Endothelial cell of umbilical vein (primary cell): ENCODE results near the gene ABCA1. TPM values are rescaled to one million over a fixed set of nuclear protein-coding genes. Genes with fewer than 3 reads are reported as not detected.
"Not testable (repeated sequence)": the region's sequence is repeated elsewhere in the genome, so short reads cannot be mapped to it uniquely, and the experiment has no call there.

Experiments
- BruUV-seq: library from RNA; stranded (reverse); fragments of 400-500 nt; replicated peaks from 2 replicates; lab custom pipeline; 2021; lab: Mats Ljungman, UMichigan
- CTCF ChIA-PET: fragments of 300-600, 350-600 bp; sonication (Branson Sonifier 250); formaldehyde crosslinking; loops from one replicate; lab custom pipeline; 2021; ENCODE audit warnings: antibody characterized with exemption, inconsistent platforms; lab: Charles Lee
- POLR2A ChIA-PET: fragments of 300-600, 350-600 bp; sonication (Branson Sonifier 250); formaldehyde crosslinking; loops from one replicate; lab custom pipeline; 2021; ENCODE audit warnings: antibody characterized with exemption, inconsistent platforms; lab: Charles Lee
- DNase-seq: peaks from one replicate; pipeline ENCODE4 v3.0.0-alpha.2; 2011; ENCODE audit warnings: low read depth, low spot score
- FAIRE-seq: peaks from 2 replicates; lab custom pipeline; 2011; peaks lifted over from hg19 to GRCh38; lab: Jason Lieb, UNC
- H2AFZ ChIP-seq: 2 replicates; pipeline ENCODE4 v1.6.0; 2012; ENCODE audit warnings: low read depth, low read length, control low read depth, inconsistent platforms
- H3K27ac ChIP-seq: 2 replicates; pipeline ENCODE4 v1.5.1; 2011; ENCODE audit warnings: low read depth, mild to moderate bottlenecking, control low read depth, low read length, moderate library complexity; ENCODE audit not compliant: insufficient read depth
- H3K27me3 ChIP-seq, 2 experiments: 2 replicates each; pipeline versions ENCODE4 v1.6.0 to v1.6.1; 2011; ENCODE audit warnings: low read length in 2 of 2, mixed read lengths in 1 of 2; ENCODE audit not compliant: control insufficient read depth in 2 of 2, insufficient read depth in 2 of 2
- H3K36me3 ChIP-seq, 2 experiments: 2 replicates in 1 of 2; 3 replicates in 1 of 2; pipeline ENCODE4 v1.5.1; 2011; ENCODE audit warnings: low read length in 2 of 2, mild to moderate bottlenecking in 1 of 2, moderate library complexity in 1 of 2; ENCODE audit not compliant: control insufficient read depth in 2 of 2, insufficient read depth in 2 of 2; ENCODE audit errors: extremely low read depth in 1 of 2
- H3K4me1 ChIP-seq: 3 replicates; pipeline ENCODE4 v1.5.1; 2011; ENCODE audit warnings: mild to moderate bottlenecking, low read length; ENCODE audit not compliant: control insufficient read depth, insufficient read depth; ENCODE audit errors: extremely low read depth
- H3K4me2 ChIP-seq: 2 replicates; pipeline ENCODE4 v1.6.1; 2011; ENCODE audit warnings: low read length, control low read depth, mixed read lengths; ENCODE audit not compliant: insufficient read depth
- H3K4me3 ChIP-seq, 3 experiments: fragments of 200-600 bp in 1 of 3; sonication (generic), shearing (Covaris generic) in 1 of 3; replicated peaks in 1 of 3; 2 replicates each; pipeline ENCODE4 v1.5.1; 2011 to 2016; ENCODE audit warnings: control low read depth in 3 of 3, low read length in 3 of 3, mild to moderate bottlenecking in 2 of 3, inconsistent platforms in 1 of 3, low read depth in 1 of 3, moderate library complexity in 1 of 3; ENCODE audit not compliant: insufficient read depth in 1 of 3
- H3K79me2 ChIP-seq: 2 replicates; pipeline ENCODE4 v1.6.0; 2012; ENCODE audit warnings: low read length, inconsistent platforms; ENCODE audit not compliant: control insufficient read depth, insufficient read depth
- H3K9ac ChIP-seq: replicated peaks from 2 replicates; pipeline ENCODE3; 2011; ENCODE audit warnings: low read length, control low read depth; ENCODE audit not compliant: insufficient read depth; ENCODE audit errors: extremely low read depth
- H3K9me1 ChIP-seq: replicated peaks from 3 replicates; pipeline ENCODE4 v1.6.0; 2011; ENCODE audit warnings: mild to moderate bottlenecking, low read length; ENCODE audit not compliant: control insufficient read depth, insufficient read depth; ENCODE audit errors: extremely low read depth
- H3K9me3 ChIP-seq: replicated peaks from 2 replicates; pipeline ENCODE4 v1.5.1; 2012; ENCODE audit warnings: low read length, inconsistent platforms; ENCODE audit not compliant: control insufficient read depth, insufficient read depth
- H4K20me1 ChIP-seq: replicated peaks from 2 replicates; pipeline ENCODE3; 2011; ENCODE audit warnings: mild to moderate bottlenecking, low read length; ENCODE audit not compliant: control insufficient read depth, insufficient read depth; ENCODE audit errors: extremely low read depth
- EZH2 ChIP-seq: IDR thresholded peaks from 2 replicates; pipeline ENCODE4 v1.6.1; 2012; ENCODE audit warnings: borderline replicate concordance, low read depth, mild to moderate bottlenecking, moderate library complexity, low read length, inconsistent platforms; ENCODE audit not compliant: severe bottlenecking
- FOS ChIP-seq: IDR thresholded peaks from 2 replicates; pipeline ENCODE4 v1.6.1; 2011; ENCODE audit warnings: mild to moderate bottlenecking, low read length, moderate library complexity, borderline replicate concordance; ENCODE audit not compliant: insufficient read depth
- GATA2 ChIP-seq: IDR thresholded peaks from 2 replicates; pipeline ENCODE4 v1.7.0; 2011; ENCODE audit warnings: low read depth, mild to moderate bottlenecking, moderate library complexity, mixed read lengths, low read length; ENCODE audit not compliant: insufficient read length, insufficient read depth
- JUN ChIP-seq: IDR thresholded peaks from 2 replicates; pipeline ENCODE4 v1.6.1; 2011; ENCODE audit warnings: borderline replicate concordance, low read depth; ENCODE audit not compliant: insufficient read length, insufficient read depth
- MYC ChIP-seq: IDR thresholded peaks from one replicate; pipeline ENCODE4 v1.6.1; 2011; ENCODE audit warnings: mild to moderate bottlenecking, low read depth, low read length
- POLR2A ChIP-seq: IDR thresholded peaks from 2 replicates; pipeline ENCODE4 v1.6.1; 2012; ENCODE audit warnings: low read depth, mild to moderate bottlenecking, control low read depth, low read length
- POLR2AphosphoS5 ChIP-seq: IDR thresholded peaks from 2 replicates; pipeline ENCODE4 v1.6.1; 2012; ENCODE audit warnings: low read depth, mild to moderate bottlenecking, control low read depth, low read length, moderate library complexity; ENCODE audit not compliant: insufficient read depth
- dilution Hi-C: fragments of 300-500 bp; cut with MboI; formaldehyde crosslinking; loops from one replicate; pipeline ENCODE4 v1.15.0; 2019; ENCODE audit warnings: low sequenced_read_pairs; ENCODE audit not compliant: extremely low pct_ligation_motif_present
- intact Hi-C: fragments of 100-400 bp; cut with micrococcal nuclease; formaldehyde crosslinking; loops from one replicate; pipeline ENCODE4 v1.10.0; 2022
- polyA plus RNA-seq, 4 experiments: library from polyadenylated mRNA; depleted of rRNA in 3 of 4; stranded (reverse) in 3 of 4; unstranded in 1 of 4; fragments of >200 nt; gene quantifications; 2 replicates each; pipeline versions ENCODE4 v1.2.1 to v1.2.3, GENCODE V29; 2011 to 2012; ENCODE audit warnings: missing spikeins in 1 of 4
- total RNA-seq: library from RNA; stranded (reverse); gene quantifications from 2 replicates; pipeline ENCODE4 v1.2.3, GENCODE V29; 2021
- TF ChIP-seq, protein P1 (sequence below): IDR thresholded peaks from 2 replicates; pipeline ENCODE4 v1.6.1; 2011; ENCODE audit not compliant: insufficient read depth, insufficient read length
- TF ChIP-seq, protein P2 (sequence below), 2 donors: IDR thresholded peaks; 1 replicate in 1 of 2; 2 replicates in 1 of 2; pipeline ENCODE4 v1.5.1; 2011; ENCODE audit warnings: low read length in 2 of 2, mild to moderate bottlenecking in 2 of 2, moderate library complexity in 2 of 2, control low read depth in 1 of 2, inconsistent platforms in 1 of 2, low read depth in 1 of 2; ENCODE audit not compliant: insufficient read depth in 1 of 2; ENCODE audit errors: extremely low read depth in 1 of 2

The ABCA1 gene
- total and polyA plus RNA-seq, 2 donors (not counting 3 experiments of a cell fraction or from before 2014, with no cell fraction given) = 2.4 to 9.8 TPM

DNA sequence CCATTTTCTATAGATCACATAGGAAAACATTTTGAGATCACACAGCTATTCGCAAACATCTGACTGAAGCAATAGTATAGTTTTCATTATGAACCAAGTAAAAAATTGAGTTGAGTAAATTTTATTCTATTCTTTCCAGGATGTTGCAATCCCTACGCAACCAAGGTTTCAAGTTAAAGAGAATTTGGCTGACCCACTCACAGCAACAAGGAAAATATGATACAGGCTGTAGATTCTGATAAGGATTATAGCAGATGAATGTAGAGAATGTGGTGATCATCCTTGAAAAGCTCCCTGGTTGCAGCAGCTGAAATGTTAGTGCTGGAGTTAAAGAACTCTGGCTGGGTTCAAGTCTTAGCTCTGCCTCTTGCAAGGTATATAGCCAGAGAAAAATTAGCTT, 4.7 kb downstream of the ABCA1 start:
- BruUV-seq = no TSS peak
- intact Hi-C loops = no loop called here
- no peak for TF ChIP-seq MYC
- no peak for TF ChIP-seq FOS
- TF ChIP-seq, protein P1, sequence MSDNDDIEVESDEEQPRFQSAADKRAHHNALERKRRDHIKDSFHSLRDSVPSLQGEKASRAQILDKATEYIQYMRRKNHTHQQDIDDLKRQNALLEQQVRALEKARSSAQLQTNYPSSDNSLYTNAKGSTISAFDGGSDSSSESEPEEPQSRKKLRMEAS = no peak
- no peak for TF ChIP-seq GATA2
- no peak for TF ChIP-seq EZH2
- TF ChIP-seq POLR2AphosphoS5 = no peak
- TF ChIP-seq JUN = no peak
- TF ChIP-seq, protein P2, sequence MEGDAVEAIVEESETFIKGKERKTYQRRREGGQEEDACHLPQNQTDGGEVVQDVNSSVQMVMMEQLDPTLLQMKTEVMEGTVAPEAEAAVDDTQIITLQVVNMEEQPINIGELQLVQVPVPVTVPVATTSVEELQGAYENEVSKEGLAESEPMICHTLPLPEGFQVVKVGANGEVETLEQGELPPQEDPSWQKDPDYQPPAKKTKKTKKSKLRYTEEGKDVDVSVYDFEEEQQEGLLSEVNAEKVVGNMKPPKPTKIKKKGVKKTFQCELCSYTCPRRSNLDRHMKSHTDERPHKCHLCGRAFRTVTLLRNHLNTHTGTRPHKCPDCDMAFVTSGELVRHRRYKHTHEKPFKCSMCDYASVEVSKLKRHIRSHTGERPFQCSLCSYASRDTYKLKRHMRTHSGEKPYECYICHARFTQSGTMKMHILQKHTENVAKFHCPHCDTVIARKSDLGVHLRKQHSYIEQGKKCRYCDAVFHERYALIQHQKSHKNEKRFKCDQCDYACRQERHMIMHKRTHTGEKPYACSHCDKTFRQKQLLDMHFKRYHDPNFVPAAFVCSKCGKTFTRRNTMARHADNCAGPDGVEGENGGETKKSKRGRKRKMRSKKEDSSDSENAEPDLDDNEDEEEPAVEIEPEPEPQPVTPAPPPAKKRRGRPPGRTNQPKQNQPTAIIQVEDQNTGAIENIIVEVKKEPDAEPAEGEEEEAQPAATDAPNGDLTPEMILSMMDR (IDR thresholded peaks at IDR 0.05; ENCODE audit: extremely low read depth in 1 of 2, insufficient read depth in 1 of 2, low read depth in 1 of 2, low read length in 2 of 2) = no peak
- no peak for TF ChIP-seq POLR2A
- DNase-seq (no peak), FAIRE-seq (no peak)
- Histone ChIP-seq H3K36me3 (no peaks in the 10 kb centered on the region), H3K27me3 (peaks cover 0 to 2% of the 10 kb centered on the region in 2 experiments), H3K4me3 (no peak overlapping the region), H3K9me1 (no peaks in the 10 kb centered on the region), H3K4me1 (peaks cover 8% of the 10 kb centered on the region), H3K9me3 (no peaks in the 10 kb centered on the region), H3K27ac (no peak overlapping the region), H3K79me2 (no peaks in the 10 kb centered on the region), H4K20me1 (no peaks in the 10 kb centered on the region), H3K9ac (no peak overlapping the region), H2AFZ (no peak overlapping the region), H3K4me2 (no peak overlapping the region)
- ChIA-PET POLR2A (no interaction called here), CTCF (interaction anchor here (1.1 to 1.5 kb wide), 2 partner anchors 13 to 60 kb away, joined by 3 to 9 read pairs; no protein-coding TSS in a partner anchor)
- dilution Hi-C loops = no loop called here

DNA sequence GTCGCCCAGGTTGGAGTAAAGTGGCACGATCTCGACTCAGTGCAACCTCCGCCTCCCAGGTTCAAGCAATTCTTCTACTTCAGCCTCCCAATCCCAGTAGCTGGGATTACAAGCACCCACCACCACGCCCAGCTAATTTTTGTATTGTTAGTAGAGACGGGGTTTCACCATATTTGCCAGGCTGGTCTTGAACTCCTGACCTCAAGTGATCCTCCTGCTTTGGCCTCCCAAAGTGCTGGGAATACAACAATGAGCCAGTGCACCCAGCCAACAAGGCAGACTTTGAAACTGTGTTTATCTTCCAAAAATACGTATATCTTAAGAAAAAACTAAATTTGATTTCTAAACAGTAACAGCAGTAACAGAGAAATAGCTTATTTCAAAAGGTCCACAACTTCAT, 5.2 kb downstream of the ABCA1 start:
- FAIRE-seq, H3K79me2 ChIP-seq, H3K27me3 ChIP-seq, H3K4me3 ChIP-seq, intact Hi-C loops, H3K9me1 ChIP-seq, H3K27ac ChIP-seq, H3K36me3 ChIP-seq, H2AFZ ChIP-seq, H3K9ac ChIP-seq, POLR2A ChIA-PET, DNase-seq, H3K9me3 ChIP-seq, H3K4me2 ChIP-seq, dilution Hi-C loops, H3K4me1 ChIP-seq, BruUV-seq, H4K20me1 ChIP-seq: not testable (repeated sequence)
- CTCF ChIA-PET = interaction anchor here (1.1 to 1.5 kb wide), 2 partner anchors 12 to 60 kb away, joined by 3 to 9 read pairs; no protein-coding TSS in a partner anchor
